Neural progenitor cell (in vitro differentiated cells): ENCODE data around the gene NEIL3. TPM values are rescaled to one million over a fixed set of nuclear protein-coding genes. Genes with fewer than 3 reads are reported as not detected.

ENCODE experiments used
- DNase-seq: peaks from one replicate; pipeline ENCODE4 v3.0.0-alpha.2; 2016; ENCODE audit warnings: low spot score
- H2AFZ ChIP-seq: fragments of 200-600 bp; sonication (generic); replicated peaks from 2 replicates; pipeline ENCODE4 v1.6.1; 2016; ENCODE audit warnings: antibody characterized with exemption
- H3F3A ChIP-seq: fragments of 200-600 bp; sonication (generic); 2 replicates; pipeline ENCODE4 v1.6.1; 2016; ENCODE audit warnings: antibody characterized with exemption, low read depth
- H3K27ac ChIP-seq: fragments of 200-600 bp; sonication (generic); 2 replicates; pipeline ENCODE4 v1.5.1; 2016; ENCODE audit warnings: mild to moderate bottlenecking
- H3K27me3 ChIP-seq: fragments of 200-600 bp; sonication (generic); 2 replicates; pipeline ENCODE4 v1.6.1; 2016; ENCODE audit warnings: mild to moderate bottlenecking, moderate library complexity
- H3K36me3 ChIP-seq: fragments of 200-600 bp; sonication (generic); 2 replicates; pipeline ENCODE4 v1.5.1; 2016
- H3K4me1 ChIP-seq: fragments of 200-600 bp; sonication (generic); 2 replicates; pipeline ENCODE4 v1.6.1; 2016; ENCODE audit warnings: mixed run types
- H3K4me2 ChIP-seq: fragments of 200-600 bp; sonication (generic); 2 replicates; pipeline ENCODE4 v1.6.1; 2016
- H3K4me3 ChIP-seq: fragments of 200-600 bp; sonication (generic); 2 replicates; pipeline ENCODE4 v1.5.1; 2016
- H3K79me2 ChIP-seq: fragments of 200-600 bp; sonication (generic); 2 replicates; pipeline ENCODE4 v1.6.1; 2016; ENCODE audit warnings: low read depth
- H3K9ac ChIP-seq: fragments of 200-600 bp; sonication (generic); 2 replicates; pipeline ENCODE4 v1.6.1; 2016
- H3K9me3 ChIP-seq: fragments of 200-600 bp; sonication (generic); 2 replicates; pipeline ENCODE4 v1.5.1; 2016; ENCODE audit warnings: low read depth
- H4K20me1 ChIP-seq: fragments of 200-600 bp; sonication (generic); 2 replicates; pipeline ENCODE4 v1.6.1; 2016; ENCODE audit warnings: low read depth
- H3K27ac Mint-ChIP-seq: 3 replicates; pipeline ENCODE4 v1.8.0; 2021; ENCODE audit warnings: mixed read lengths
- H3K27me3 Mint-ChIP-seq: 2 replicates; pipeline ENCODE4 v1.8.0; 2022; ENCODE audit warnings: low read depth, mild to moderate bottlenecking, inconsistent platforms, moderate library complexity, mixed read lengths; ENCODE audit not compliant: insufficient read depth
- H3K36me3 Mint-ChIP-seq: 3 replicates; pipeline ENCODE4 v1.8.0; 2021; ENCODE audit warnings: mixed read lengths
- H3K4me1 Mint-ChIP-seq: 3 replicates; pipeline ENCODE4 v1.8.0; 2021; ENCODE audit warnings: mixed read lengths
- H3K4me3 Mint-ChIP-seq: 3 replicates; pipeline ENCODE4 v1.8.0; 2021; ENCODE audit warnings: mild to moderate bottlenecking, moderate library complexity, mixed read lengths
- H3K9me3 Mint-ChIP-seq: 3 replicates; pipeline ENCODE4 v1.8.0; 2020; ENCODE audit warnings: mixed read lengths
- CTCF ChIP-seq: fragments of 200-600 bp; sonication (generic); IDR thresholded peaks from 2 replicates; pipeline ENCODE4 v1.5.1; 2017; ENCODE audit warnings: antibody characterized with exemption, mild to moderate bottlenecking
- EZH2 ChIP-seq: fragments of 200-600 bp; sonication (generic); IDR thresholded peaks from 2 replicates; pipeline ENCODE4 v1.6.1; 2017; ENCODE audit warnings: antibody characterized with exemption, mild to moderate bottlenecking, moderate library complexity
- EZH2phosphoT487 ChIP-seq: fragments of 200-600 bp; sonication (generic); IDR thresholded peaks from 2 replicates; pipeline ENCODE4 v1.6.1; 2017; ENCODE audit warnings: antibody characterized with exemption
- total RNA-seq: library from RNA; depleted of rRNA; stranded (reverse); fragments of >200 nt; gene quantifications from 2 replicates; pipeline ENCODE4 v1.2.3, GENCODE V29; 2015; ENCODE audit warnings: low replicate concordance

The NEIL3 gene
- total RNA-seq, 1 donor from 2014 or later = 26.3 TPM

GRCh38 chr4:177320721-177321120 is 11.0 kb downstream of the NEIL3 start:
- H3K27ac Mint-ChIP-seq = no peak overlapping the region
- no peak overlapping the region for H2AFZ ChIP-seq

GRCh38 chr4:177321647-177322046 is 12.0 kb downstream of the NEIL3 start:
- Histone ChIP-seq H3K4me1 (no peaks in the 10 kb centered on the region), H3K36me3 (no peaks in the 10 kb centered on the region), H3K27ac (no peak overlapping the region), H3K9ac (no peak overlapping the region), H4K20me1 (no peaks in the 10 kb centered on the region), H2AFZ (no peak overlapping the region), H3K79me2 (peaks cover 42% of the 10 kb centered on the region), H3K27me3 (no peaks in the 10 kb centered on the region), H3K9me3 (no peaks in the 10 kb centered on the region), H3K4me2 (no peak overlapping the region), H3K4me3 (no peak overlapping the region), H3F3A (no peaks in the 10 kb centered on the region)
- Mint-ChIP-seq H3K9me3 (peaks cover 8% of the 10 kb centered on the region), H3K4me3 (no peak overlapping the region), H3K27me3 (no peaks in the 10 kb centered on the region), H3K27ac (no peak overlapping the region), H3K36me3 (peaks cover 37% of the 10 kb centered on the region), H3K4me1 (no peaks in the 10 kb centered on the region)
- TF ChIP-seq CTCF = no peak
- TF ChIP-seq EZH2phosphoT487 = no peak
- TF ChIP-seq EZH2 = no peak
- DNase-seq = no peak

More at GRCh38 chr4:177320721-177321120, 11.0 kb downstream of the NEIL3 start:
- Histone ChIP-seq H3K9ac (no peak overlapping the region), H3K4me1 (no peaks in the 10 kb centered on the region), H3K4me3 (no peak overlapping the region), H3K79me2 (peaks cover 36% of the 10 kb centered on the region), H3K36me3 (no peaks in the 10 kb centered on the region), H3K27me3 (no peaks in the 10 kb centered on the region), H4K20me1 (no peaks in the 10 kb centered on the region), H3F3A (no peaks in the 10 kb centered on the region), H3K4me2 (no peak overlapping the region), H3K9me3 (no peaks in the 10 kb centered on the region), H3K27ac (no peak overlapping the region)
- Mint-ChIP-seq H3K4me1 (no peaks in the 10 kb centered on the region), H3K4me3 (no peak overlapping the region), H3K36me3 (peaks cover 30% of the 10 kb centered on the region), H3K27me3 (no peaks in the 10 kb centered on the region), H3K9me3 (peaks cover 5% of the 10 kb centered on the region)
- TF ChIP-seq EZH2phosphoT487 (no peak), CTCF (no peak), EZH2 (no peak)
- no peak for DNase-seq

GRCh38 chr4:177322266-177322665 is 12.6 kb downstream of the NEIL3 start:
- Mint-ChIP-seq H3K9me3 (peaks cover 10% of the 10 kb centered on the region), H3K27ac (no peak overlapping the region), H3K4me1 (no peaks in the 10 kb centered on the region), H3K27me3 (no peaks in the 10 kb centered on the region), H3K4me3 (no peak overlapping the region), H3K36me3 (peaks cover 40% of the 10 kb centered on the region)
- Histone ChIP-seq H4K20me1 (no peaks in the 10 kb centered on the region), H3F3A (no peaks in the 10 kb centered on the region), H3K27ac (no peak overlapping the region), H3K36me3 (no peaks in the 10 kb centered on the region), H3K9ac (no peak overlapping the region), H3K79me2 (peaks cover 47% of the 10 kb centered on the region), H3K4me1 (no peaks in the 10 kb centered on the region), H3K4me3 (no peak overlapping the region), H3K9me3 (no peaks in the 10 kb centered on the region), H3K27me3 (no peaks in the 10 kb centered on the region), H2AFZ (no peak overlapping the region), H3K4me2 (no peak overlapping the region)
- DNase-seq = no peak
- no peak for TF ChIP-seq CTCF
- no peak for TF ChIP-seq EZH2
- TF ChIP-seq EZH2phosphoT487 = no peak

GRCh38 chr4:177322881-177323280 is 13.2 kb downstream of the NEIL3 start:
- no peaks in the 10 kb centered on the region for H4K20me1 ChIP-seq
- no peaks in the 10 kb centered on the region for H3F3A ChIP-seq
- H3K36me3 ChIP-seq = peaks cover under 1% of the 10 kb centered on the region
- no peak for DNase-seq
- H2AFZ ChIP-seq = no peak overlapping the region
- TF ChIP-seq EZH2 (no peak), EZH2phosphoT487 (no peak), CTCF (no peak)
- H3K27me3 ChIP-seq = no peaks in the 10 kb centered on the region
- Mint-ChIP-seq H3K4me3 (no peak overlapping the region), H3K9me3 (peaks cover 15% of the 10 kb centered on the region), H3K4me1 (no peaks in the 10 kb centered on the region), H3K27ac (no peak overlapping the region), H3K36me3 (peaks cover 45% of the 10 kb centered on the region), H3K27me3 (no peaks in the 10 kb centered on the region)
- no peak overlapping the region for H3K27ac ChIP-seq
- no peak overlapping the region for H3K4me3 ChIP-seq
- no peaks in the 10 kb centered on the region for H3K9me3 ChIP-seq
- peaks cover 49% of the 10 kb centered on the region for H3K79me2 ChIP-seq
- H3K9ac ChIP-seq = no peak overlapping the region
- no peak overlapping the region for H3K4me2 ChIP-seq
- H3K4me1 ChIP-seq = no peaks in the 10 kb centered on the region
